ENCODE data around the gene FBXO2. TPM values are rescaled to one million over a fixed set of nuclear protein-coding genes. Genes with fewer than 3 reads are reported as not detected.

FBXO2 gene
- total RNA-seq, 1 donor from 2014 or later, result not detected

Other genes starting within 250 kb of the FBXO2 start
- gene DISP3, start 175.3 kb downstream of the FBXO2 start, total RNA-seq, result 0.08 TPM in 1 of 2 replicates, not detected in the other
- 5.0 and 6.8 TPM in 2 replicates for gene FBXO44, start 448 bp upstream of the FBXO2 start, total RNA-seq
- gene FBXO6, start 9.8 kb upstream of the FBXO2 start, total RNA-seq, result 3.0 and 4.3 TPM in 2 replicates
- gene MAD2L2, start 26.7 kb upstream of the FBXO2 start, total RNA-seq, result 52.8 and 53.3 TPM in 2 replicates
- gene DRAXIN, start 37.3 kb upstream of the FBXO2 start, total RNA-seq, result 0.53 and 1.7 TPM in 2 replicates
- 34.1 and 44.5 TPM in 2 replicates for gene AGTRAP, start 81.7 kb upstream of the FBXO2 start, total RNA-seq
- 4.8 and 5.1 TPM in 2 replicates for gene C1orf167, start 107.8 kb upstream of the FBXO2 start, total RNA-seq
- gene MTHFR, start 151.5 kb upstream of the FBXO2 start, total RNA-seq, result 32.5 and 39.6 TPM in 2 replicates
- 16.0 and 22.2 TPM in 2 replicates for gene CLCN6, start 151.8 kb upstream of the FBXO2 start, total RNA-seq
- gene NPPA, start 193.4 kb upstream of the FBXO2 start, total RNA-seq, result 0.47 and 1.3 TPM in 2 replicates
- gene NPPB, start 204.5 kb upstream of the FBXO2 start, total RNA-seq, result not detected in 2 replicates